ENCODE results near the gene C1QL1.
A peak's percentile ranks its signal among the peaks of the same experiment; 100 is the strongest.

C1QL1 gene

GRCh38 chr17:44989552-44990138 is 21.5 kb upstream of the C1QL1 start:
- DNase-seq (ENCODE audit: low read depth in 2 of 3, low spot score in 2 of 3) = no peak

GRCh38 chr17:44988044-44988942 is 20.2 kb upstream of the C1QL1 start:
- no peak for DNase-seq (ENCODE audit: low read depth in 2 of 3, low spot score in 2 of 3)

- no peak for DNase-seq (ENCODE audit: low read depth in 2 of 3, low spot score in 2 of 3)
These were observed 15.5 kb upstream of the C1QL1 start for GRCh38 chr17:44983563-44983962.

- DNase-seq (ENCODE audit: low read depth in 2 of 3, low spot score in 2 of 3) = no peak
These were observed 14.1 kb upstream of the C1QL1 start for GRCh38 chr17:44982113-44982702.

- DNase-seq (ENCODE audit: low read depth in 2 of 3, low spot score in 2 of 3) = no peak
These were observed 13.3 kb upstream of the C1QL1 start for GRCh38 chr17:44981221-44981968.

- DNase-seq (ENCODE audit: low read depth in 2 of 3, low spot score in 2 of 3) = no peak
These were observed 11.4 kb upstream of the C1QL1 start for GRCh38 chr17:44979426-44979995.

GRCh38 chr17:44978807-44979206 is 10.7 kb upstream of the C1QL1 start:
- no peak for DNase-seq (ENCODE audit: low read depth in 2 of 3, low spot score in 2 of 3)

- DNase-seq (ENCODE audit: low read depth in 2 of 3, low spot score in 2 of 3) = no peak
These were observed 9.9 kb upstream of the C1QL1 start for GRCh38 chr17:44977814-44978550.

- DNase-seq (ENCODE audit: low read depth in 2 of 3, low spot score in 2 of 3) = no peak
These were observed 9.0 kb upstream of the C1QL1 start for GRCh38 chr17:44977065-44977464.

GRCh38 chr17:44976206-44976605 is 8.1 kb upstream of the C1QL1 start:
- DNase-seq (ENCODE audit: low read depth in 2 of 3, low spot score in 2 of 3) = no peak

- no peak for DNase-seq (ENCODE audit: low read depth in 2 of 3, low spot score in 2 of 3)
These were observed 4.8 kb upstream of the C1QL1 start for GRCh38 chr17:44972953-44973352.

GRCh38 chr17:44971776-44972483 is 3.8 kb upstream of the C1QL1 start:
- peak in 1 of 3 experiments; percentile 32 for DNase-seq (ENCODE audit: low read depth in 2 of 3, low spot score in 2 of 3)

- no peak for DNase-seq (ENCODE audit: low read depth in 2 of 3, low spot score in 2 of 3)
These were observed 2.1 kb upstream of the C1QL1 start for GRCh38 chr17:44970136-44970741.

- no peak for DNase-seq (ENCODE audit: low read depth in 2 of 3, low spot score in 2 of 3)
These were observed 1.2 kb upstream of the C1QL1 start for GRCh38 chr17:44969144-44969780.

- no peak for DNase-seq (ENCODE audit: low read depth in 2 of 3, low spot score in 2 of 3)
These were observed 237 bp downstream of the C1QL1 start for GRCh38 chr17:44967907-44968224.

GRCh38 chr17:44967026-44967906 is 837 bp downstream of the C1QL1 start:
- no peak for DNase-seq (ENCODE audit: low read depth in 2 of 3, low spot score in 2 of 3)

GRCh38 chr17:44966348-44967025 is 1.6 kb downstream of the C1QL1 start:
- DNase-seq (ENCODE audit: low read depth in 2 of 3, low spot score in 2 of 3) = no peak
